Activated T-cell treated with anti-CD3 and anti-CD28 coated beads for 24 hours (primary cell): ENCODE data around the gene UGT3A1.
"Not testable (repeated sequence)": the region's sequence is repeated elsewhere in the genome, so short reads cannot be mapped to it uniquely, and the experiment has no call there.

Source experiments
- DNase-seq: peaks from one replicate; pipeline ENCODE4 v3.0.0-alpha.2; 2020; ENCODE audit warnings: low read depth

The UGT3A1 gene

GRCh38 chr5:35987776-35988175 is 3.4 kb downstream of the UGT3A1 start:
- DNase-seq = no peak

DNA sequence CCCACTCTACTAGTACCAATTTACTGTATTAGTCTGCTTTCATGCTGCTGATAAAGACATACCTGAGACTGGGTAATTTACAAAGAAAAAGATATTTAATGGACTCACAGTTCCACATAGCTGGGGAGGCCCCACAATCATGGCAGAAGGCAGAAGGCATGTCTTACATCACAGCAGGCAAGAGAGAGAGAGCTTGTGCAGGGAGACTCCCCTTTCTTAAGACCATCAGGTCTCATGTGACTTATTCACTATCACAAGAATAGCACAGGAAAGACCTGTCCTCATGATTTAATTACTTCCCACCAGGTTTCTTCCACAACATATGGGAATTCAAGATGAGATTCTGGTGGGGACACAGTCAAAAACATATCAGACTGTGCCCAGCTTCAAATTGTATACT is 11.5 kb downstream of the UGT3A1 start:
- no peak for DNase-seq

DNA sequence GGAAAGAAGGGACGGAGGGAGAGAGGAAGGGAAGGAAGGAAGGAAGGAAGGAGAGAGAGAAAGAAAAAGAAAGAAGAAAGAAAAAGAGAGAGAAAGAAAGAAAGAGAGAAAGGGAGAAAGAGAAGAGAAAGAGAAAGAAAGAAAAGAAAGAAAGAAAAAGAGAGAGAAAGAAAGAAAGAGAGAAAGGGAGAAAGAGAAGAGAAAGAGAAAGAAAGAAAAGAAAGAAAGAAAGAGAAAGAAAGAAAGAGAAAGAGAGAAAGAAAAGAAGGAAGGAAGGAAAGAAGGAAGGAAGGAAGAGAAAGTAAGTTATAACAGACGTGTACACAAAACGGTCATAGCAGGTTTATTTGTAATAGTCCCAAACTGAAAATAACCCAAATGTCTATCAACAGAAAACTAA is 14.3 kb downstream of the UGT3A1 start:
- DNase-seq = not testable (repeated sequence)

- no peak for DNase-seq
These were observed 16.6 kb downstream of the UGT3A1 start for GRCh38 chr5:35974570-35974969.

DNA sequence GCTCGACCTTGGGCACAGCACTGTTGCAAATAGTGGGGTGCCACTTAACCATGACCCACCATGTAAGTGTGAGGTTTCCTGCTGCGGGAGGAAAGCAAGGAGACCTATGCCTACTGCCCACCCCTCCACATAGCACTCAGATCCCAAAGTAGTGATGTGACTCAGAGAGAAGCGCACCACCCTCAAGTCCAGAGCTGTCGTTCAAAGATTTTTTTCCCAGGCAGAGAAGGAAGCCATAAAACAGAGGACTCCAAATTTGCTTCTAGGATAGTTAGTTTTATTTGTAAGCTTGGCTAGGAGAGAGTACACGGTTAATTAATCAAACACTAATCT is 19.3 kb downstream of the UGT3A1 start:
- DNase-seq = no peak

DNA sequence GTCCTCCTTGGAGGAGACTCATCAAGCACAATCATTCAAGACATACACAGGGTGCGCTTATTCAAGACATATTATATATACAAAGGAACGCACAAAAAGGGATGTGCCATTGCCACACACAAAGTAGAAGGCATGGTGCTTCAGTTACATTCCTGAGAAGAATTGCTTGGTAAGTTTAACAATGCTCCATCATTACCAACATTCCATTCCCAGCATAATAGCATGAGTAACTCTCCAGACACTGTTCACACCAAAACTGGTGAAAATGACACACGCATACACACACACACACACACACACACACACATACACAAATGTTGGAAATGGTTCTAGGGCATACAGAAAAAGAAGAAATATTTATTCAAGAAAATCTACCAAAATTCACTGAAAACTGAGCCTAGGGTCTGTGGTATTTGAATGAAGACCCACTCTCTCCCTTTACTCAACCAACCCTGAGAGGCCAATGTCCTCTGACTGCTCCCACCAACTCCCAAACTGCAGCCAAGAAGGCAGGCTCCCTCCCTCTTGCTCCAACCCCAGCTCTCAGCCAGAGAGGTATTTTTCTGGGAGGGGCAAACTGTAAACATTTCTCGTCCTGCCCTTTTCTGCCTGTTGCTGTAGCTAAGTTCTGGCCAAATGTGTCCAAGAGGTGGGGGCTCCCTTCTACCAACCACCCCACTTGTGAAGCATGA is 19.9 kb downstream of the UGT3A1 start:
- DNase-seq = no peak

DNA sequence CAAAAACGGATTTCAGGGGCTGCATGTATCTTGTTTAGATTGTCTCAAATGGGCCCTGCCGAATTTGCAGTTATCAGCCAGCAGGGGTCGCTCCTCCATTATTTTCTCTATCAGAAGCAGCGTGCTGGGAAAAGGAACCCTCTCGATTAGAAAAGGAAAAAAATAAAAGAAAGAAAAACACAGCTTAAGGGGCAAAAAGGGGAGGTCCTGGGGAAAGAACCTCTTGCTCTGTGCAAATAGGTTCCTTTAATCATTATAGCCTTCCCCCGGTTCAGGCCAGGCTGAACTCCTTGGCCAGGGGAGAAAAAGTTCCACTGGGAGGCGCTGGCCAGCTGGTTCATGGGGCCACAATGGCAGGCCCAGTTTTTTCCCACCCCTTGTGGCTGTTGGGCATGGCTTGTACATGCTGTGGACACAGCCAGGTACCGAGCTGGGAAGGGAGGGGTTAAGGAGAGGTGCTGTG is 27.8 kb downstream of the UGT3A1 start:
- DNase-seq = no peak

DNA sequence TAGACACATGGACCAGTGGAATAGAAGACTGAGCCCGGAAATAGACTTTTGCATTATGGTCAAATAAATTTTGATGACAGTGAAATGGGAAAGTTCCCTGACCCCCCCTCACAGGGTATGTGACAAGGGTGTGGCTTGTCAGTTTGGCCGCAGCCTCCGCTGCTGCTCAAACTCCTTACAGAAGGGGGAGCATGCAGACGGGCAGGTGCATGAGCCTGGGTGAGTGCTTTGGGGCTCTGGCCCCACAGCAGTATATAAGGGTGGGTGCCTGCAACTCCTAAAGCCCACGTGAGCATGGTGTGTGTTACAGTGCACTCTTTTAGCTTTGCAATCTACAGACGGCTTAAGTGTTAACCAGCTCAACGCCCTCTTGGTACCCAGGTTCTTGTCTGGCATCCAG is 30.9 kb downstream of the UGT3A1 start:
- no peak for DNase-seq

- no peak for DNase-seq
These were observed 34.8 kb downstream of the UGT3A1 start for GRCh38 chr5:35956429-35956828.

- DNase-seq = no peak
These were observed 37.0 kb downstream of the UGT3A1 start for GRCh38 chr5:35954175-35954574.

GRCh38 chr5:35947085-35947484 is 44.1 kb downstream of the UGT3A1 start:
- no peak for DNase-seq

- no peak for DNase-seq
These were observed 51.6 kb downstream of the UGT3A1 start for GRCh38 chr5:35939639-35940038.

DNA sequence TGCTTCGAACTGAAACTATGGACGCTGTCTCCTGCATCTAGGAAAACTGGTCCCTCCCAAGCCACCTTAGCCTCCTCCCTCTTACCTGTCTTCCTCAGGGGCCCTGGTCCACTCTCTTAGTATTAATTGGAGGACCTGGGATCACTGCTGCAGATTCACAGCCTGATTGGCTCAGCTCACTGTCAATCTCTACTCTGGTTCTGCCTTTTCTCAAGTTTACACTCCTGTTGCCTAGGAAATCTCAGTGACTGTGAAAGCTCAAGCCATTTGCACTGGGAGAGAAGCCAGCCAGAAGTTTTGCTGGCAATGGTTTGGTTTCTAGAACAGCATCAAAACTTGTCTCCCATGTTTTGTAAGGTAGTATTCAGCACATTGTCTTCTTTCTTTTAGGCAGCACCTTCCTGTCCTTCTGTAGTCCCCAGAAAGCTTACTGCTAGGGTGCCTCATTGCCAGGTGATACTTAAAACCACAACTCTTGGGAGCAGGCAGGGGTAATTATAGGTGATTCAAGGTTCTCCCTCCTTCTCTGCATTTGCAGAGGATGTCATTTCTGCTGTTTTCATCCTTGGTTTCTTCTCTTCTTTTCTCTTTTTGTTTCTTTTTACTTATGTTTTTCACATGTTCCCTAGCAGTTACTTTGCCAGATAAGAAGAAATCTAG is 52.5 kb downstream of the UGT3A1 start, which contains the start of gene CAPSL:
TSS of gene CAPSL (minus strand) at position 55 of the 660 bp plus-strand sequence. CDS start 17,502 bp downstream, outside the sequence.
- no peak for DNase-seq

GRCh38 chr5:35926389-35927051 is 64.7 kb downstream of the UGT3A1 start:
- peak; percentile 63 for DNase-seq

DNA sequence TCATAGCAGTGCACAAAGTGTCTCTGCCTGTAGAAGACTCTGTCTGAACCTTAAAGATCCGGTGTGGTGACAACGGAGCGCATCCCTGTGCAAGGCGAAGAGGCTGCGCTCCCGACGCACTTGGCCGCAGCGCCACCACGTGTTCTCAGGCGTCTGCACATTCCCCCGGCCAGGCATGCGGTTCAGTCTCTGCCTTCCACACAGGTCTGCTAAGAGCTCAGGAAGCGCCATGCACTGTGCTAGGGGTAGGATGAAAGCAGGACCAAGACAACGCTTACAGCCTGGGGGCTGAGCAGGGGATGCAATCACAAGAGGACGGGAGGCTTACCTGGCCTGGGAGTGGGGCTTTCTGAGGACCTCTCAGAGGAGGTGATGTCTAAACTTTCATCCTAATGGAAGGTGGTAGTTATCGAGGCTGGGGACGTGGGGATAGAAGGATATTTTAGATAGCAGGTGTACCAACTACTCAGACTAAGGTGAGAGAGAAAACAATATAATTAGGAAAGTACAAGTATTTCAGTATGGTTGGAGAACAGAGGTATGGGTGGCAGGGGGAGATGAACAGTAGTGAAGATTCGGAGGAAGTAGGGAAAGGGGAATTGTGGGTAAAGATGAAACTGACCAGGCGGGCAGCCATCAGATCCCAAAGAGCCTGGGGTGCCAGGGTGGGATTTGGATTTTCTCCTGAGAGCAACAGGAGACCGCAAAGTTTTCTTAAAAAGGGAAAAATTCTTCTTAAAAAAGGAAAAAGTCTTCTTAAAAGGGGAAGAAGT is 66.1 kb downstream of the UGT3A1 start:
- DNase-seq = peak; percentile 82

DNA sequence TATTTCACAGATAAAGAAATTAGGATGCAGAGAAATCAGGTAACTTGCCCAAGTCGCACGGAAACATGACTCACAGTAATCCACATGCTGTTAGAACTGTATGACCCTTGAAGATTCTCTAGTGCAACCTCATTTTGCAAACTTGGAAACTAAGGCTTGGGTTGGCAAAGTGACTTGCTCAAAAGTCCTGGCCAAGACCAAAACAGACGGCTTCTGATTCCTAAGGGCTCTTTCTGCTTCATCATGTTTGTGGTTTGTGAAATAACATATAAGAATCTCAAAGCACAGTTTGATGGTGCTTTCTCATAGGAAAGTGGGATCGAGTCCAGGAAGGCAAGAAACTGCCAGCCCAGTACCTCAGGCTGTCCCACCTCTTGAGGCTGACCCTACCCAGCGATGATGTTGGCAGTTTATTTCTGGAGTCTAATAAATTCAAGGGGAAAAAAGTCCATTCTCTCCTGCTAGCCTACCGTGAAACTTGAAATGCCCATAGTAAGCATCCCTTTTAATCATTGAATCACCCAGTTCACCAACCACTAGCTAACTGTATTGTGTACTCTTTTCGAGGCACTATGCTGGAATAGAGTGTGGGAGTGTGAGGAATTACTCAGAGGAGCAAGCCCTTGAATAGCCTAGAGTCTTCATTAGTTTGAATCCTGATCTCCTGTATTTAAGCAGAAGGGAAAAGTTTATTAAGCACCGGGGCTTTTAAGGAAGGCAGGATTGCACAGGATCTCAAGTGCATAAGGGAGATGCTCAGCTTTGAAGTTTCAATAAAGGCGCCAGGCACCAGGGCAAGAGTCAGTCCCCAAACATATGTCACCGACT is 66.9 kb downstream of the UGT3A1 start:
- DNase-seq = no peak

- DNase-seq = no peak
These were observed 68.7 kb downstream of the UGT3A1 start for GRCh38 chr5:35922468-35922867.

GRCh38 chr5:35921930-35922329 is 69.3 kb downstream of the UGT3A1 start:
- DNase-seq = no peak

DNA sequence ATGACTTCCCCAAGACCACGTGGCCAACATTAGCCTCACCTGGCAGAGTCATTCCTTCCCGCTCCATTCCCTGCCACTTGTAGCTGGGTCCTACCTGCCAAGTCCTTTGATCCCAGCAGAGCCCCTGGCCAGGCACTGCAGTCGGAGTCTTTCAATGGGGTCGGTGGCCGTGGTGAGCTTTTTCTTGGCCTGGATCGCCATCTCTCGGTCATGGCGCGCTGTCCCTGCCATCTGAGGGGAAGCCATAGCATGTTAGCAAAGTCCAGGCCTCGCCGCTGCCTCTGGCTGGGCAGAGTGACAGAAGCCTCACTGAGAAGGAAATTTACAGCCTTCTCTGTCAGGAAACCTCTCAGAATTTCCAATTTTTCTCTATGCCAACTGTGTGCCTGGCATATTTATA is 70.3 kb downstream of the UGT3A1 start:
- DNase-seq = no peak

GRCh38 chr5:35919191-35919590 is 72.0 kb downstream of the UGT3A1 start:
- no peak for DNase-seq

DNA sequence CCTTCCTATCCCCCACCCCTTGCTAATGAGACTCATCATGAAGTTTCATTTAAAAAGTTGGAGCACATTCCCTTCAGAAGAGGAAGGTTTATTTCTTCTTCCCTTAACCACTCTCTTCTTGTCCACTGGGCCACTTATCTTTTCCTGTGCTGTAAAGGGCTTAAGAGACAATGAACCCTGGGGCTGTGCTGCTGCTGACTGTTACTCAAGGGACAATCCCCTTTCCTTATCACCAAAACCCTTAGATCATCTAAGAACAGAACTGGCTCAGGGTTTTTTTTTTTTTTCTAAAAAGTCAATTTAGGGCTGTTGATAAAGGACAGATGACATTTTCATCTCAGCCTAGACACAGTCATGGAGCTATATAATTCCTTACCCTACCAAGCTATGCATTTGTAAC is 82.4 kb downstream of the UGT3A1 start:
- DNase-seq = no peak

GRCh38 chr5:35908228-35908627 is 83.0 kb downstream of the UGT3A1 start:
- DNase-seq = no peak
